Fibroblast of gingiva (primary cell): ENCODE results near the gene CSRP2.

Experiments used
- DNase-seq: peaks from one replicate; pipeline ENCODE4 v3.0.0-alpha.2; 2011; ENCODE audit warnings: low read depth

Gene CSRP2

GRCh38 chr12:76878899-76879709 is at the start of gene CSRP2:
CSRP2 (minus strand) TSS chr12:76879019; CDS start chr12:76866260, 12,759 bp downstream.
- peak; percentile 82 for DNase-seq

- DNase-seq: peak; percentile 41
These were observed 48.5 kb upstream of the CSRP2 start for GRCh38 chr12:76927170-76927784.

GRCh38 chr12:76925135-76925534 is 46.3 kb upstream of the CSRP2 start:
- DNase-seq: no peak

GRCh38 chr12:76922866-76923265 is 44.0 kb upstream of the CSRP2 start:
- no peak for DNase-seq

GRCh38 chr12:76921891-76922664 is 43.3 kb upstream of the CSRP2 start:
- peak; percentile 43 for DNase-seq

- peak; percentile 36 for DNase-seq
These were observed 42.3 kb upstream of the CSRP2 start for GRCh38 chr12:76921100-76921471.

GRCh38 chr12:76920172-76921099 is 41.6 kb upstream of the CSRP2 start:
- DNase-seq: no peak

- DNase-seq: no peak
These were observed 40.8 kb upstream of the CSRP2 start for GRCh38 chr12:76919383-76920171.

- peak; percentile 32 for DNase-seq
These were observed 37.3 kb upstream of the CSRP2 start for GRCh38 chr12:76916170-76916540.

GRCh38 chr12:76915361-76916169 is 36.7 kb upstream of the CSRP2 start:
- peak; percentile 58 for DNase-seq

GRCh38 chr12:76914102-76914859 is 35.5 kb upstream of the CSRP2 start:
- DNase-seq: no peak

GRCh38 chr12:76909290-76909689 is 30.5 kb upstream of the CSRP2 start:
- no peak for DNase-seq

- DNase-seq: no peak
These were observed 29.6 kb upstream of the CSRP2 start for GRCh38 chr12:76908303-76909017.

- no peak for DNase-seq
These were observed 23.0 kb upstream of the CSRP2 start for GRCh38 chr12:76901628-76902380.

GRCh38 chr12:76899522-76899921 is 20.7 kb upstream of the CSRP2 start:
- DNase-seq: no peak

- no peak for DNase-seq
These were observed 19.6 kb upstream of the CSRP2 start for GRCh38 chr12:76898442-76898841.

- no peak for DNase-seq
These were observed 17.5 kb upstream of the CSRP2 start for GRCh38 chr12:76896274-76896673.

- no peak for DNase-seq
These were observed 17.0 kb upstream of the CSRP2 start for GRCh38 chr12:76895796-76896195.
